ENCODE measurements around the gene MEGF9. TPM values are rescaled to one million over a fixed set of nuclear protein-coding genes. Genes with fewer than 3 reads are reported as not detected.
A peak's percentile ranks its signal among the peaks of the same experiment; 100 is the strongest.

MEGF9 gene
- total and polyA plus RNA-seq, 2 of the 13 experiments (the other 11 are each of a cell fraction or from before 2014, with no cell fraction given) = 3.1 to 3.3 TPM

DNA sequence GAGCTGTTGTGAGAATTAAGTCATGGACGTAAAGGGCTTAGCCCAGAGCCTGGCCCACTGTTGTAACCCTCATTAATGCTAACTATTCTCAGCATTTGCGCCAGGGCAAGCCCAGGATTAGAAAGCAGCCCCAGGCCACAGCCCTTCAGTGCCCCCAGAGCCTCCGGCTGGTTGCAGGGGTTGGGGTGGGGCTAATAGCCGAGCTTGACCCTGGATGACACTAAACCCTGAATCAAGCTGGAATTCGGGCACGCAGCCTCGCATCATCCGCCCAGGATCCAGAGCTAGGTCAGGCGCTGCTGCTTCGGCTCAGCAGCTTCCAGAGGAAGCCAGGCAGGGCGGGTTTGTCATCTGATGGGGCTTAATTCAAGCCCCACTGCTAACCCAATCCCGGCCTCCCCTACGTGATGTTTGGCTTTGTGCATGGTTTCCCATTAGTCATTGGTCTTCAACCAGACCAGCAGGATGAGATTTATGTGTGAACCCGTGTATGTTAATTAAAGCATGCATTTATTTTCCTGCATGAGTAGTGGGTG lies 1.2 kb upstream of the MEGF9 start (continued):
- TF ChIP-seq, protein P1, sequence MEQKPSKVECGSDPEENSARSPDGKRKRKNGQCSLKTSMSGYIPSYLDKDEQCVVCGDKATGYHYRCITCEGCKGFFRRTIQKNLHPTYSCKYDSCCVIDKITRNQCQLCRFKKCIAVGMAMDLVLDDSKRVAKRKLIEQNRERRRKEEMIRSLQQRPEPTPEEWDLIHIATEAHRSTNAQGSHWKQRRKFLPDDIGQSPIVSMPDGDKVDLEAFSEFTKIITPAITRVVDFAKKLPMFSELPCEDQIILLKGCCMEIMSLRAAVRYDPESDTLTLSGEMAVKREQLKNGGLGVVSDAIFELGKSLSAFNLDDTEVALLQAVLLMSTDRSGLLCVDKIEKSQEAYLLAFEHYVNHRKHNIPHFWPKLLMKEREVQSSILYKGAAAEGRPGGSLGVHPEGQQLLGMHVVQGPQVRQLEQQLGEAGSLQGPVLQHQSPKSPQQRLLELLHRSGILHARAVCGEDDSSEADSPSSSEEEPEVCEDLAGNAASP (CRISPR knock-in tag; IDR thresholded peaks at IDR 0.05; ENCODE audit: borderline replicate concordance) = peak; percentile 83; the same call in 1 of the 2 replicates
- TF ChIP-seq, protein P2, sequence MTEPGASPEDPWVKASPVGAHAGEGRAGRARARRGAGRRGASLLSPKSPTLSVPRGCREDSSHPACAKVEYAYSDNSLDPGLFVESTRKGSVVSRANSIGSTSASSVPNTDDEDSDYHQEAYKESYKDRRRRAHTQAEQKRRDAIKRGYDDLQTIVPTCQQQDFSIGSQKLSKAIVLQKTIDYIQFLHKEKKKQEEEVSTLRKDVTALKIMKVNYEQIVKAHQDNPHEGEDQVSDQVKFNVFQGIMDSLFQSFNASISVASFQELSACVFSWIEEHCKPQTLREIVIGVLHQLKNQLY (CRISPR knock-in tag; IDR thresholded peaks at IDR 0.05) = no peak
- TF ChIP-seq GTF2F1 (IDR thresholded peaks at IDR 0.05; ENCODE audit: low read length) (no peak), MAFG (CRISPR knock-in tag; IDR thresholded peaks at IDR 0.05) (no peak), FOXP1 (IDR thresholded peaks at IDR 0.05) (no peak), FOXP1 (CRISPR knock-in tag; IDR thresholded peaks at IDR 0.05) (no peak), KMT2A (CRISPR knock-in tag; IDR thresholded peaks at IDR 0.05) (no peak), ATAD3A (CRISPR knock-in tag; IDR thresholded peaks at IDR 0.05) (no peak), RXRA (CRISPR knock-in tag; IDR thresholded peaks at IDR 0.05) (peak; percentile 71; the same call in 1 of the 2 replicates), ARNT2 (CRISPR knock-in tag; IDR thresholded peaks at IDR 0.05; ENCODE audit: low read depth) (no peak), ZNF225 (CRISPR knock-in tag; IDR thresholded peaks at IDR 0.05) (no peak), ZNF44 (CRISPR knock-in tag; IDR thresholded peaks at IDR 0.05) (0 out of 2 replicates have a peak, but pooled peaks have one; percentile 42), ATF1 (CRISPR knock-in tag; IDR thresholded peaks at IDR 0.05) (no peak), KDM6A (CRISPR knock-in tag; IDR thresholded peaks at IDR 0.05; ENCODE audit: low read depth) (no peak)
- TF ChIP-seq, protein P3, sequence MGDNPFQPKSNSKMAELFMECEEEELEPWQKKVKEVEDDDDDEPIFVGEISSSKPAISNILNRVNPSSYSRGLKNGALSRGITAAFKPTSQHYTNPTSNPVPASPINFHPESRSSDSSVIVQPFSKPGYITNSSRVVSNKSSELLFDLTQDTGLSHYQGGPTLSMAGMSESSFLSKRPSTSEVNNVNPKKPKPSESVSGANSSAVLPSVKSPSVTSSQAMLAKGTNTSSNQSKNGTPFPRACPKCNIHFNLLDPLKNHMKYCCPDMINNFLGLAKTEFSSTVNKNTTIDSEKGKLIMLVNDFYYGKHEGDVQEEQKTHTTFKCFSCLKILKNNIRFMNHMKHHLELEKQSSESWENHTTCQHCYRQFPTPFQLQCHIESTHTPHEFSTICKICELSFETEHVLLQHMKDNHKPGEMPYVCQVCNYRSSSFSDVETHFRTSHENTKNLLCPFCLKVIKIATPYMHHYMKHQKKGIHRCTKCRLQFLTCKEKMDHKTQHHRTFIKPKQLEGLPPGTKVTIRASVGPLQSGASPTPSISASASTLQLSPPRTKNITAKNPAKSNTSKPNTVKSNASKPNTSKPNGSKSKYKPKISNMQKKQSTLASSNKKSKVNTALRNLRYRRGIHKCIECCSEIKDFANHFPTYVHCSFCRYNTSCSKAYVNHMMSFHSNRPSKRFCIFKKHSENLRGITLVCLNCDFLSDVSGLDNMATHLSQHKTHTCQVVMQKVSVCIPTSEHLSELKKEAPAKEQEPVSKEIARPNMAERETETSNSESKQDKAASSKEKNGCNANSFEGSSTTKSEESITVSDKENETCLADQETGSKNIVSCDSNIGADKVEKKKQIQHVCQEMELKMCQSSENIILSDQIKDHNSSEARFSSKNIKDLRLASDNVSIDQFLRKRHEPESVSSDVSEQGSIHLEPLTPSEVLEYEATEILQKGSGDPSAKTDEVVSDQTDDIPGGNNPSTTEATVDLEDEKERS (CRISPR knock-in tag; IDR thresholded peaks at IDR 0.05) = no peak
- TF ChIP-seq, protein P4, sequence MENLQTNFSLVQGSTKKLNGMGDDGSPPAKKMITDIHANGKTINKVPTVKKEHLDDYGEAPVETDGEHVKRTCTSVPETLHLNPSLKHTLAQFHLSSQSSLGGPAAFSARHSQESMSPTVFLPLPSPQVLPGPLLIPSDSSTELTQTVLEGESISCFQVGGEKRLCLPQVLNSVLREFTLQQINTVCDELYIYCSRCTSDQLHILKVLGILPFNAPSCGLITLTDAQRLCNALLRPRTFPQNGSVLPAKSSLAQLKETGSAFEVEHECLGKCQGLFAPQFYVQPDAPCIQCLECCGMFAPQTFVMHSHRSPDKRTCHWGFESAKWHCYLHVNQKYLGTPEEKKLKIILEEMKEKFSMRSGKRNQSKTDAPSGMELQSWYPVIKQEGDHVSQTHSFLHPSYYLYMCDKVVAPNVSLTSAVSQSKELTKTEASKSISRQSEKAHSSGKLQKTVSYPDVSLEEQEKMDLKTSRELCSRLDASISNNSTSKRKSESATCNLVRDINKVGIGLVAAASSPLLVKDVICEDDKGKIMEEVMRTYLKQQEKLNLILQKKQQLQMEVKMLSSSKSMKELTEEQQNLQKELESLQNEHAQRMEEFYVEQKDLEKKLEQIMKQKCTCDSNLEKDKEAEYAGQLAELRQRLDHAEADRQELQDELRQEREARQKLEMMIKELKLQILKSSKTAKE (CRISPR knock-in tag; IDR thresholded peaks at IDR 0.05; ENCODE audit: borderline replicate concordance) = no peak
- TF ChIP-seq, protein P5, sequence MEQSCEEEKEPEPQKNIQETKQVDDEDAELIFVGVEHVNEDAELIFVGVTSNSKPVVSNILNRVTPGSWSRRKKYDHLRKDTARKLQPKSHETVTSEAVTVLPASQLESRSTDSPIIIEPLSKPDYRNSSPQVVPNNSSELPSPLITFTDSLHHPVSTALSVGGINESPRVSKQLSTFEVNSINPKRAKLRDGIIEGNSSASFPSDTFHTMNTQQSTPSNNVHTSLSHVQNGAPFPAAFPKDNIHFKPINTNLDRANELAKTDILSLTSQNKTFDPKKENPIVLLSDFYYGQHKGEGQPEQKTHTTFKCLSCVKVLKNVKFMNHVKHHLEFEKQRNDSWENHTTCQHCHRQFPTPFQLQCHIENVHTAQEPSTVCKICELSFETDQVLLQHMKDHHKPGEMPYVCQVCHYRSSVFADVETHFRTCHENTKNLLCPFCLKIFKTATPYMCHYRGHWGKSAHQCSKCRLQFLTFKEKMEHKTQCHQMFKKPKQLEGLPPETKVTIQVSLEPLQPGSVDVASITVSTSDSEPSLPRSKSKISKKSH (CRISPR knock-in tag; IDR thresholded peaks at IDR 0.05; ENCODE audit: borderline replicate concordance) = peak; percentile 73; the same call in 1 of the 2 replicates
- TF ChIP-seq, protein P6, sequence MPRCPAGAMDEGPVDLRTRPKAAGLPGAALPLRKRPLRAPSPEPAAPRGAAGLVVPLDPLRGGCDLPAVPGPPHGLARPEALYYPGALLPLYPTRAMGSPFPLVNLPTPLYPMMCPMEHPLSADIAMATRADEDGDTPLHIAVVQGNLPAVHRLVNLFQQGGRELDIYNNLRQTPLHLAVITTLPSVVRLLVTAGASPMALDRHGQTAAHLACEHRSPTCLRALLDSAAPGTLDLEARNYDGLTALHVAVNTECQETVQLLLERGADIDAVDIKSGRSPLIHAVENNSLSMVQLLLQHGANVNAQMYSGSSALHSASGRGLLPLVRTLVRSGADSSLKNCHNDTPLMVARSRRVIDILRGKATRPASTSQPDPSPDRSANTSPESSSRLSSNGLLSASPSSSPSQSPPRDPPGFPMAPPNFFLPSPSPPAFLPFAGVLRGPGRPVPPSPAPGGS (CRISPR knock-in tag; IDR thresholded peaks at IDR 0.05) = 0 out of 2 replicates have a peak, but pooled peaks have one; percentile 51
